CD4-positive, alpha-beta T cell (primary cell): Measurements from ENCODE around the gene MED25. TPM values are rescaled to one million over a fixed set of nuclear protein-coding genes. Genes with fewer than 3 reads are reported as not detected.

Experiments used
- ATAC-seq: fragments of 200-7000 bp; cut with Tn5 transposase; one replicate; pipeline ENCODE4 v1.10.0; 2022; ENCODE audit warnings: mild to moderate bottlenecking; ENCODE audit not compliant: poor library complexity
- CTCF ChIA-PET: fragments of 350-600 bp; sonication (Branson Sonifier 250); formaldehyde crosslinking; loops from one replicate; lab custom pipeline; 2021; ENCODE audit warnings: antibody characterized with exemption, inconsistent platforms; lab: Charles Lee
- POLR2A ChIA-PET: fragments of 350-600 bp; sonication (Branson Sonifier 250); formaldehyde crosslinking; loops from one replicate; lab custom pipeline; 2021; ENCODE audit warnings: antibody characterized with exemption, inconsistent platforms; lab: Charles Lee
- DNase-seq, 14 experiments: peaks; one replicate each; pipeline ENCODE4 v3.0.0-alpha.2; 2013 to 2020; ENCODE audit warnings: mixed read lengths in 2 of 14
- H3K27ac ChIP-seq, 2 donors: one replicate each; pipeline versions ENCODE4 v1.5.1 to v1.7.0; 2013; ENCODE audit warnings: low read length in 2 of 2, low read depth in 1 of 2, mild to moderate bottlenecking in 1 of 2
- H3K27me3 ChIP-seq, 2 experiments: 1 replicate in 1 of 2; 2 replicates in 1 of 2; pipeline versions ENCODE4 v1.6.1 to v1.7.0; 2013; ENCODE audit warnings: low read length in 2 of 2, control low read depth in 1 of 2, mild to moderate bottlenecking in 1 of 2, moderate library complexity in 1 of 2; ENCODE audit not compliant: insufficient read depth in 2 of 2, control insufficient read depth in 1 of 2
- H3K36me3 ChIP-seq: one replicate; pipeline ENCODE4 v1.6.1; 2013; ENCODE audit warnings: low read length, control low read depth; ENCODE audit not compliant: insufficient read depth
- H3K4me1 ChIP-seq: one replicate; pipeline ENCODE4 v1.6.1; 2013; ENCODE audit warnings: low read length, control low read depth; ENCODE audit not compliant: insufficient read depth
- H3K4me3 ChIP-seq: one replicate; pipeline ENCODE4 v1.5.1; 2013; ENCODE audit warnings: mild to moderate bottlenecking, low read length, moderate library complexity
- H3K9me3 ChIP-seq, 2 experiments: 1 replicate in 1 of 2; 2 replicates in 1 of 2; pipeline versions ENCODE4 v1.6.1 to v1.7.0; 2013; ENCODE audit warnings: low read length in 2 of 2, mild to moderate bottlenecking in 2 of 2, control low read depth in 1 of 2, moderate library complexity in 1 of 2; ENCODE audit not compliant: control insufficient read depth in 1 of 2, insufficient read depth in 1 of 2
- H3K27ac Mint-ChIP-seq: one replicate; pipeline ENCODE4 v1.8.0; 2020; ENCODE audit warnings: mixed read lengths
- H3K27me3 Mint-ChIP-seq: one replicate; pipeline ENCODE4 v1.8.0; 2021; ENCODE audit warnings: mixed read lengths
- H3K36me3 Mint-ChIP-seq: one replicate; pipeline ENCODE4 v1.8.0; 2021; ENCODE audit warnings: low read depth, mixed read lengths
- H3K4me1 Mint-ChIP-seq: one replicate; pipeline ENCODE4 v1.8.0; 2021; ENCODE audit warnings: low read depth, mixed read lengths
- H3K4me3 Mint-ChIP-seq: one replicate; pipeline ENCODE4 v1.8.0; 2020; ENCODE audit warnings: mild to moderate bottlenecking, mixed read lengths
- H3K9me3 Mint-ChIP-seq: one replicate; pipeline ENCODE4 v1.8.0; 2020; ENCODE audit warnings: mixed read lengths
- CTCF ChIP-seq: fragments of 200-600 bp; IDR thresholded peaks from one replicate; pipeline ENCODE4 v1.8.0; 2022; ENCODE audit warnings: antibody characterized with exemption, mild to moderate bottlenecking
- intact Hi-C, 2 experiments: fragments of 100-400 bp; cut with DNase I in 1 of 2; cut with micrococcal nuclease in 1 of 2; formaldehyde crosslinking; loops; one replicate each; pipeline versions ENCODE4 v1.15.1 to v1.9.0; 2023 to 2025; cut with DNase I, micrococcal nuclease
- total RNA-seq, 174 experiments: library from RNA in 2 of 174; stranded (reverse) in 2 of 174; gene quantifications; one replicate each; pipeline ENCODE4 v1.2.3 and lab custom pipeline; 2021 to 2026

The MED25 gene
- total RNA-seq, 2 experiments from 2014 or later: 67.2 to 67.8 TPM

DNA sequence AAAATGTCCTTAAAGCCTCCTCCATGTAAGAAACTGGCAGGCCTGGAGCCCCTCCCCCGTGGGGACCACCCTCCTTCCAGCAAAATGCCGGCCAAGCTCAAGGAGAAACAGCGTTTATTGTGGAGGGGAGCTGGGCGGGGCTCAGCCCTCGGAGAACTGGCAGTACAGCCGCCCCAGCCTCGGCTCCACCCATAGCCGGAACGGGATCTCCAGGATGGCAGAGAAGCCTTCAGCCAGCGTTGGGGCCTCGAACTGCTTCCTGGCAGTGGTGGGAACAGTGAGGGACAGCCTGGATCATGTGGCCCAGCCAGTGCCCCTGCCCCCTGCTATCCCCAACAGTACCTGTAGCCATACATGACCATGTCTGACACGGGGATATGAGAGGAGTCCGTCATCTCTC lies 43.0 kb downstream of the MED25 start:
- H3K4me3 Mint-ChIP-seq: no peak overlapping the region
- H3K27ac Mint-ChIP-seq: no peak overlapping the region
- DNase-seq (no peak), ATAC-seq (no peak)
- Histone ChIP-seq H3K4me3 (no peak overlapping the region), H3K9me3 (no peaks in the 10 kb centered on the region), H3K27me3 (no peaks in the 10 kb centered on the region), H3K27ac (no peak overlapping the region), H3K4me1 (peaks cover 17% of the 10 kb centered on the region), H3K36me3 (peaks cover 76% of the 10 kb centered on the region)
- ChIA-PET CTCF (no interaction called here), POLR2A (interaction anchor here (0.6 to 1.2 kb wide), 3 partner anchors 8 to 73 kb away, joined by 3 to 4 read pairs (median 3); partner anchors contain the start of gene PTOV1)
- H3K27me3 Mint-ChIP-seq: no peaks in the 10 kb centered on the region
- intact Hi-C loops: no loop called here
- H3K4me1 Mint-ChIP-seq: peaks cover 9% of the 10 kb centered on the region
- no peak for TF ChIP-seq CTCF
- no peaks in the 10 kb centered on the region for H3K9me3 Mint-ChIP-seq
- H3K36me3 Mint-ChIP-seq: peaks cover 48% of the 10 kb centered on the region

GRCh38 chr19:49861541-49862378 lies 43.7 kb downstream of the MED25 start:
- H3K27me3 Mint-ChIP-seq: no peaks in the 10 kb centered on the region
- Histone ChIP-seq H3K27ac (no peak overlapping the region), H3K9me3 (no peaks in the 10 kb centered on the region), H3K4me1 (peaks cover 24% of the 10 kb centered on the region), H3K4me3 (no peak overlapping the region), H3K27me3 (no peaks in the 10 kb centered on the region), H3K36me3 (peaks cover 74% of the 10 kb centered on the region)
- intact Hi-C loops: no loop called here
- no peak for TF ChIP-seq CTCF
- H3K36me3 Mint-ChIP-seq: peaks cover 54% of the 10 kb centered on the region
- POLR2A ChIA-PET: interaction anchor here (0.8 to 1.2 kb wide), 2 partner anchors 8 to 11 kb away, joined by 3 to 4 read pairs; partner anchors contain the start of gene PTOV1
- H3K4me3 Mint-ChIP-seq: peak overlapping the region; percentile 45
- CTCF ChIA-PET: no interaction called here
- H3K4me1 Mint-ChIP-seq: peaks cover 16% of the 10 kb centered on the region
- ATAC-seq (no peak), DNase-seq (no peak)
- no peaks in the 10 kb centered on the region for H3K9me3 Mint-ChIP-seq
- no peak overlapping the region for H3K27ac Mint-ChIP-seq

DNA sequence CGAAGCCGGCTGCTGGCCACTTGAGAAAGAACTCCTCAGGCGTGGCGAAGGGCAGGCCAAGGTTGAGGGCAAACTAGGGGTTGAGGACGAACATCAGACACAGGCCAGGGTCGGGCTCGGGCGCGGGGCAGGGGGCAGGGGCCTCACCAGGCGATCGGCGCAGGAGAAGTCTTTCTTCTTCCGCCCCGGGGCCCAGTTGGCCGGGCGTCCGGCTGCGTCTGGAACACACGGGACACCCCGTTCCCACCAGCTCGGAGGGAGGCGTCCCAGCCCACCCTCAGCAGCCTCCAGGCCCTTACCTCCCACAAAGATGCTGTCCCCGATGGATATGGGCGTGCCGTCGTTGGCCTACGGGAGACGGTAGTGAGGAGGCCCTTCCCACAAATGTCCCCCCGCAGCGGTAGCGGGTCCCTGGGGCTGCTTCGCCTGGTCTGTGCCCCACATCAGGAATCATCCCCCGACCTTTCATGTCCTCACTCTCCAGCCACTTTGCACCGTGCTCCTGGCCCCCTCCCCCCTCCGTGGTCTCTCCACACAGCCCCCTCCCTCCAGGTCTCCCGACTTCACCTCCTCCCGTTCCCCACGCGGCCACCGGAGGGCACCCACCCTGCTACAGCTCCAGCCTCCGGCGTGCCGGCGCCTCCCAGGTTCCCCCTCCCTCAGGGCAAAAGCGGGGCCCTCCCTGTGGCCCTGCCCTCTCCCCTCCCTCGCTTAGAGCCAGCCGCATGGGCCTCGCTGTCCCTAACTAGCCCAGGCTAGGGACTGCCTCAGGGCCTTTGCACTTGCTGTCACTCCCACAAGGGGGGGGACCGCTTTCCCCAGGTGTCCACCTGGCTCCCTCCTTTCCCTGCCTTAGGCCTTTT lies 44.5 kb downstream of the MED25 start:
- H3K9me3 ChIP-seq: no peaks in the 10 kb centered on the region
- H3K4me1 ChIP-seq: peaks cover 32% of the 10 kb centered on the region
- ATAC-seq (no peak), DNase-seq (peak in 1 of 14 experiments; percentile 35)
- no peaks in the 10 kb centered on the region for H3K27me3 Mint-ChIP-seq
- peak; percentile 13 for TF ChIP-seq CTCF
- intact Hi-C loops: no loop called here
- H3K9me3 Mint-ChIP-seq: no peaks in the 10 kb centered on the region
- ChIA-PET CTCF (no interaction called here), POLR2A (interaction anchor here (1.1 kb wide), 1 partner anchor 12 kb away, joined by 5 read pairs; the partner anchor contains the start of gene PTOV1)
- no peak overlapping the region for H3K27ac Mint-ChIP-seq
- peaks cover 67% of the 10 kb centered on the region for H3K36me3 ChIP-seq
- no peak overlapping the region for H3K27ac ChIP-seq
- H3K4me1 Mint-ChIP-seq: peaks cover 24% of the 10 kb centered on the region
- no peaks in the 10 kb centered on the region for H3K27me3 ChIP-seq
- peaks cover 56% of the 10 kb centered on the region for H3K36me3 Mint-ChIP-seq
- no peak overlapping the region for H3K4me3 ChIP-seq
- H3K4me3 Mint-ChIP-seq: no peak overlapping the region
